IMR-90 (cell line): Measurements from ENCODE around the gene EIF2B4. TPM values are rescaled to one million over a fixed set of nuclear protein-coding genes. Genes with fewer than 3 reads are reported as not detected.

Experiments
- ATAC-seq: fragments of 200-7000 bp; cut with Tn5 transposase; 2 replicates; pipeline ENCODE4 v1.9.1; 2020; ENCODE audit warnings: low read depth, mild to moderate bottlenecking, moderate library complexity
- BruUV-seq: library from RNA; stranded (reverse); fragments of 400-500 nt; replicated peaks from 2 replicates; lab custom pipeline; 2021; lab: Mats Ljungman, UMichigan
- CTCF ChIA-PET: fragments of 300-600 bp; formaldehyde crosslinking; extraction: SDS; loops from one replicate; lab custom pipeline; 2021; ENCODE audit warnings: antibody characterized with exemption; lab: Yijun Ruan, JAX
- POLR2A ChIA-PET: fragments of 300-600 bp; sonication (Branson Sonifier 250); formaldehyde crosslinking; loops from one replicate; lab custom pipeline; 2022; ENCODE audit warnings: antibody characterized with exemption; ENCODE audit not compliant: unreplicated experiment; lab: Charles Lee
- DNase-seq: peaks from one replicate; pipeline ENCODE4 v3.0.0; 2013
- H2AFZ ChIP-seq: replicated peaks from 2 replicates; pipeline ENCODE3; 2013; ENCODE audit warnings: low read length, mild to moderate bottlenecking; ENCODE audit not compliant: poor library complexity
- H2AK5ac ChIP-seq: 2 replicates; pipeline ENCODE4 v1.6.1; 2013; ENCODE audit warnings: low read depth, low read length, inconsistent platforms
- H2AK9ac ChIP-seq: replicated peaks from 2 replicates; pipeline ENCODE3; 2013; ENCODE audit warnings: mild to moderate bottlenecking, low read depth, low read length, moderate library complexity; ENCODE audit not compliant: poor library complexity
- H2BK120ac ChIP-seq: 2 replicates; pipeline ENCODE4 v1.6.1; 2013; ENCODE audit warnings: low read depth, low read length, inconsistent platforms
- H2BK15ac ChIP-seq: 3 replicates; pipeline ENCODE4 v1.6.1; 2013; ENCODE audit warnings: low read depth, low read length, inconsistent platforms
- H2BK20ac ChIP-seq: 2 replicates; pipeline ENCODE4 v1.6.1; 2013; ENCODE audit warnings: low read depth, mild to moderate bottlenecking, inconsistent platforms, low read length, moderate library complexity
- H2BK5ac ChIP-seq: 2 replicates; pipeline ENCODE4 v1.6.1; 2013; ENCODE audit warnings: mild to moderate bottlenecking, low read depth, low read length, inconsistent platforms; ENCODE audit not compliant: poor library complexity, severe bottlenecking
- H3K14ac ChIP-seq: replicated peaks from 2 replicates; pipeline ENCODE4 v1.6.1; 2013; ENCODE audit warnings: low read depth, low read length, inconsistent platforms
- H3K18ac ChIP-seq: 2 replicates; pipeline ENCODE4 v1.6.1; 2013; ENCODE audit warnings: low read depth, low read length, control low read depth
- H3K23ac ChIP-seq: 2 replicates; pipeline ENCODE4 v1.6.1; 2013; ENCODE audit warnings: low read depth, low read length, inconsistent platforms
- H3K27ac ChIP-seq: 2 replicates; pipeline ENCODE4 v1.5.1; 2013; ENCODE audit warnings: mild to moderate bottlenecking, control low read depth, low read length; ENCODE audit not compliant: insufficient read depth
- H3K27me3 ChIP-seq: 2 replicates; pipeline ENCODE4 v1.6.1; 2013; ENCODE audit warnings: low read length; ENCODE audit not compliant: control insufficient read depth, insufficient read depth
- H3K36me3 ChIP-seq: 2 replicates; pipeline ENCODE4 v1.6.1; 2013; ENCODE audit warnings: low read length, mixed read lengths; ENCODE audit not compliant: control insufficient read depth, insufficient read depth
- H3K4ac ChIP-seq: 2 replicates; pipeline ENCODE4 v1.6.1; 2013; ENCODE audit warnings: low read depth, low read length, inconsistent platforms
- H3K4me1 ChIP-seq: 2 replicates; pipeline ENCODE4 v1.6.1; 2013; ENCODE audit warnings: low read length, mixed read lengths; ENCODE audit not compliant: control insufficient read depth, insufficient read depth
- H3K4me2 ChIP-seq: 2 replicates; pipeline ENCODE4 v1.6.1; 2013; ENCODE audit warnings: low read depth, mild to moderate bottlenecking, control low read depth, low read length, moderate library complexity
- H3K4me3 ChIP-seq: 2 replicates; pipeline ENCODE4 v1.5.1; 2013; ENCODE audit warnings: low read depth, mild to moderate bottlenecking, control low read depth, low read length, moderate library complexity; ENCODE audit not compliant: insufficient read depth
- H3K56ac ChIP-seq: 2 replicates; pipeline ENCODE4 v1.6.1; 2013; ENCODE audit warnings: low read length, inconsistent platforms; ENCODE audit not compliant: insufficient read depth; ENCODE audit errors: extremely low read depth
- H3K79me1 ChIP-seq, 2 experiments: 2 replicates each; pipeline ENCODE4 v1.6.1; 2013; ENCODE audit warnings: low read length in 2 of 2, inconsistent platforms in 1 of 2, low read depth in 1 of 2
- H3K9ac ChIP-seq: 2 replicates; pipeline ENCODE4 v1.6.1; 2013; ENCODE audit warnings: low read depth, low read length, control low read depth
- H3K9me1 ChIP-seq: 2 replicates; pipeline ENCODE4 v1.6.1; 2013; ENCODE audit warnings: low read length, inconsistent platforms; ENCODE audit not compliant: insufficient read depth
- H3K9me3 ChIP-seq: 2 replicates; pipeline ENCODE4 v1.6.1; 2013; ENCODE audit warnings: low read length; ENCODE audit not compliant: control insufficient read depth, insufficient read depth
- H4K20me1 ChIP-seq: 2 replicates; pipeline ENCODE4 v1.6.1; 2013; ENCODE audit warnings: low read length, inconsistent platforms; ENCODE audit not compliant: insufficient read depth
- H4K5ac ChIP-seq: 2 replicates; pipeline ENCODE4 v1.6.1; 2013; ENCODE audit warnings: mild to moderate bottlenecking, low read depth, low read length, control low read depth
- H4K8ac ChIP-seq, 2 experiments: 2 replicates each; pipeline ENCODE4 v1.6.1; 2013; ENCODE audit warnings: low read depth in 2 of 2, low read length in 2 of 2, control low read depth in 1 of 2, inconsistent platforms in 1 of 2
- H4K91ac ChIP-seq: 2 replicates; pipeline ENCODE4 v1.6.1; 2013; ENCODE audit warnings: low read depth, low read length, inconsistent platforms; ENCODE audit not compliant: insufficient read depth
- BHLHE40 ChIP-seq: fragments of 150-350 bp; IDR thresholded peaks from 2 replicates; pipeline ENCODE4 v1.6.1; 2016; ENCODE audit warnings: mild to moderate bottlenecking, low read depth, low read length
- CEBPB ChIP-seq: IDR thresholded peaks from 2 replicates; pipeline ENCODE4 v1.6.1; 2012; ENCODE audit warnings: low read depth, low read length, improper control_type of control experiment
- CHD1 ChIP-seq: IDR thresholded peaks from 2 replicates; pipeline ENCODE4 v1.6.1; 2012; ENCODE audit warnings: low read depth, low read length, improper control_type of control experiment
- ELK1 ChIP-seq: fragments of 150-350 bp; IDR thresholded peaks from 2 replicates; pipeline ENCODE4 v1.6.1; 2016; ENCODE audit warnings: low read depth, mild to moderate bottlenecking, low read length, moderate library complexity, borderline replicate concordance
- FOS ChIP-seq: fragments of 150-350 bp; IDR thresholded peaks from 2 replicates; pipeline ENCODE4 v1.6.1; 2016; ENCODE audit warnings: low read depth, low read length
- MAFK ChIP-seq: IDR thresholded peaks from 2 replicates; pipeline ENCODE4 v1.6.1; 2012; ENCODE audit warnings: low read depth, low read length, improper control_type of control experiment
- MAZ ChIP-seq: IDR thresholded peaks from 2 replicates; pipeline ENCODE4 v1.6.1; 2012; ENCODE audit warnings: low read depth, mild to moderate bottlenecking, low read length, improper control_type of control experiment, moderate library complexity, borderline replicate concordance
- MXI1 ChIP-seq: IDR thresholded peaks from 2 replicates; pipeline ENCODE4 v1.6.1; 2012; ENCODE audit warnings: low read depth, mild to moderate bottlenecking, low read length, moderate library complexity, borderline replicate concordance
- NFE2L2 ChIP-seq: fragments of 150-350 bp; IDR thresholded peaks from 2 replicates; pipeline ENCODE4 v1.6.1; 2016; ENCODE audit warnings: low read depth, mild to moderate bottlenecking, low read length
- POLR2A ChIP-seq: IDR thresholded peaks from 2 replicates; pipeline ENCODE4 v1.6.1; 2012; ENCODE audit warnings: mild to moderate bottlenecking, low read depth, low read length
- RAD21 ChIP-seq: IDR thresholded peaks from 2 replicates; pipeline ENCODE4 v1.6.1; 2012; ENCODE audit warnings: low read length, improper control_type of control experiment
- RCOR1 ChIP-seq: IDR thresholded peaks from 2 replicates; pipeline ENCODE4 v1.6.1; 2012; ENCODE audit warnings: mild to moderate bottlenecking, low read length, improper control_type of control experiment; ENCODE audit not compliant: insufficient replicate concordance
- RFX5 ChIP-seq: IDR thresholded peaks from 2 replicates; pipeline ENCODE4 v1.8.0; 2012; ENCODE audit warnings: low read depth, mild to moderate bottlenecking, low read length, moderate library complexity
- SMC3 ChIP-seq: fragments of 150-350 bp; IDR thresholded peaks from 2 replicates; pipeline ENCODE4 v1.6.1; 2016; ENCODE audit warnings: low read depth, mild to moderate bottlenecking, antibody characterized with exemption, low read length, moderate library complexity
- WGBS, 2 experiments: methylation state at CpG; one replicate each; pipeline versions ENCODE4 v1.1.5 to v1.1.7; 2013; ENCODE audit warnings: missing lambda C conversion rate in 2 of 2; ENCODE audit not compliant: insufficient read length in 1 of 2; ENCODE audit errors: extremely low coverage in 2 of 2; 5-methylcytosine and 5-hydroxymethylcytosine counted together
- dilution Hi-C: fragments of 300-500 bp; cut with HindIII; formaldehyde crosslinking; loops from one replicate; pipeline ENCODE4 v1.14.3; 2018; ENCODE audit warnings: low sequenced_read_pairs; ENCODE audit not compliant: unreplicated experiment
- in situ Hi-C: fragments of 300-500 bp; cut with MboI; formaldehyde crosslinking; loops from 3 replicates; pipeline ENCODE4 v1.14.3; 2019; ENCODE audit warnings: low sequenced_read_pairs, inconsistent platforms, mixed read lengths
- intact Hi-C: fragments of 100-400 bp; cut with micrococcal nuclease; formaldehyde crosslinking; loops from 2 replicates; pipeline ENCODE4 v1.10.0; 2022
- polyA plus RNA-seq, 3 experiments: library from polyadenylated mRNA; depleted of rRNA; stranded (reverse); fragments of >200 nt; gene quantifications; 2 replicates each; pipeline ENCODE4 v1.2.3, GENCODE V29; 2012; ENCODE audit warnings: low replicate concordance in 1 of 3
- total RNA-seq: library from RNA; depleted of rRNA; stranded (reverse); fragments of >200 nt; gene quantifications from 2 replicates; pipeline ENCODE4 v1.2.3, GENCODE V29; 2012
- TF ChIP-seq, protein P1 (sequence below): conservative IDR thresholded peaks from 2 replicates; pipeline ENCODE4 v1.5.1; 2012; ENCODE audit warnings: mild to moderate bottlenecking, low read depth, low read length, improper control_type of control experiment
- TF ChIP-seq, protein P2 (sequence below): fragments of 150-350 bp; IDR thresholded peaks from 2 replicates; pipeline ENCODE4 v1.6.1; 2017; ENCODE audit warnings: mild to moderate bottlenecking, antibody characterized with exemption, low read length, low read depth

Gene EIF2B4
- total and polyA plus RNA-seq, 2 of the 4 experiments (the other 2 are of a cell fraction), result 40.3 to 47.9 TPM

DNA sequence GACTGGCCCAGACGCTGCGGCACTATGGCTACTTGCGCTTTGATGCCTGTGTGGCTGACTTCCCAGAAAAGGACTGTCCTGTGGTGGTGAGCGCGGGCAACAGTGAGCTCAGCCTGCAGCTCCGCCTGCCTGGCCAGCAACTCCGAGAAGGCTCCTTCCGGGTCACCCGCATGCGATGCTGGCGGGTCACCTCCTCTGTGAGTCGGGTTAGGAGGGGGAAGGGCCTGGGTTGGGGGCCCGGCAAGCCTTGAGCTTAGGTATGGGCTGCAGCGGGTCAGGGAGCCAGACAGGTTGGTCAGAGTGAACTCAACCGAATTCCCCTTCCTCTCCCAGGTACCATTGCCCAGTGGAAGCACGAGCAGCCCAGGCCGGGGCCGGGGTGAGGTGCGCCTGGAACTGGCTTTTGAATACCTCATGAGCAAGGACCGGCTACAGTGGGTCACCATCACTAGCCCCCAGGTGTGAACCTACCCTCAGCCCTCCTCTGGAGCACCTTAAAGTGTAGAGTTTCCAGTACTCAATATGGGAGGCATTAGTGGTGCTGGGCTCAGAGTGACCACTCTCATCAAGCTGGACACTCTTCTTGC is 5.5 kb upstream of the EIF2B4 start:
- Histone ChIP-seq H4K20me1 (peaks cover 33% of the 10 kb centered on the region; the same call in 1 of the 2 replicates), H2BK15ac (no peak overlapping the region), H3K79me1 (peaks cover 32 to 69% of the 10 kb centered on the region in 2 experiments), H3K56ac (no peak overlapping the region), H2BK20ac (no peak overlapping the region), H2AFZ (no peak overlapping the region), H4K8ac (no peak overlapping the region), H3K9ac (no peak overlapping the region), H3K4me2 (no peak overlapping the region), H3K23ac (no peak overlapping the region), H3K4me3 (no peak overlapping the region), H2AK5ac (no peak overlapping the region), H3K18ac (no peak overlapping the region), H3K27ac (no peak overlapping the region), H4K5ac (no peak overlapping the region), H3K9me1 (peaks cover 5% of the 10 kb centered on the region; the same call in 1 of the 2 replicates), H3K14ac (no peak overlapping the region), H3K9me3 (no peaks in the 10 kb centered on the region), H2BK5ac (no peak overlapping the region), H3K4ac (no peak overlapping the region), H3K4me1 (peaks cover 9% of the 10 kb centered on the region; the same call in 1 of the 2 replicates), H4K91ac (no peak overlapping the region), H3K27me3 (no peaks in the 10 kb centered on the region), H2BK120ac (no peak overlapping the region), H3K36me3 (peaks cover 49% of the 10 kb centered on the region), H2AK9ac (no peak overlapping the region)
- TF ChIP-seq MXI1, result no peak
- TF ChIP-seq, protein P1, sequence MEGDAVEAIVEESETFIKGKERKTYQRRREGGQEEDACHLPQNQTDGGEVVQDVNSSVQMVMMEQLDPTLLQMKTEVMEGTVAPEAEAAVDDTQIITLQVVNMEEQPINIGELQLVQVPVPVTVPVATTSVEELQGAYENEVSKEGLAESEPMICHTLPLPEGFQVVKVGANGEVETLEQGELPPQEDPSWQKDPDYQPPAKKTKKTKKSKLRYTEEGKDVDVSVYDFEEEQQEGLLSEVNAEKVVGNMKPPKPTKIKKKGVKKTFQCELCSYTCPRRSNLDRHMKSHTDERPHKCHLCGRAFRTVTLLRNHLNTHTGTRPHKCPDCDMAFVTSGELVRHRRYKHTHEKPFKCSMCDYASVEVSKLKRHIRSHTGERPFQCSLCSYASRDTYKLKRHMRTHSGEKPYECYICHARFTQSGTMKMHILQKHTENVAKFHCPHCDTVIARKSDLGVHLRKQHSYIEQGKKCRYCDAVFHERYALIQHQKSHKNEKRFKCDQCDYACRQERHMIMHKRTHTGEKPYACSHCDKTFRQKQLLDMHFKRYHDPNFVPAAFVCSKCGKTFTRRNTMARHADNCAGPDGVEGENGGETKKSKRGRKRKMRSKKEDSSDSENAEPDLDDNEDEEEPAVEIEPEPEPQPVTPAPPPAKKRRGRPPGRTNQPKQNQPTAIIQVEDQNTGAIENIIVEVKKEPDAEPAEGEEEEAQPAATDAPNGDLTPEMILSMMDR, result no peak
- no peak for TF ChIP-seq FOS
- no peak for TF ChIP-seq CEBPB
- TF ChIP-seq POLR2A, result no peak
- no peak for TF ChIP-seq NFE2L2
- no peak for TF ChIP-seq ELK1
- TF ChIP-seq MAZ, result no peak
- no peak for TF ChIP-seq CHD1
- no peak for TF ChIP-seq RCOR1
- no peak for TF ChIP-seq MAFK
- TF ChIP-seq SMC3, result no peak
- TF ChIP-seq, protein P2, sequence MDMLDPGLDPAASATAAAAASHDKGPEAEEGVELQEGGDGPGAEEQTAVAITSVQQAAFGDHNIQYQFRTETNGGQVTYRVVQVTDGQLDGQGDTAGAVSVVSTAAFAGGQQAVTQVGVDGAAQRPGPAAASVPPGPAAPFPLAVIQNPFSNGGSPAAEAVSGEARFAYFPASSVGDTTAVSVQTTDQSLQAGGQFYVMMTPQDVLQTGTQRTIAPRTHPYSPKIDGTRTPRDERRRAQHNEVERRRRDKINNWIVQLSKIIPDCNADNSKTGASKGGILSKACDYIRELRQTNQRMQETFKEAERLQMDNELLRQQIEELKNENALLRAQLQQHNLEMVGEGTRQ, result no peak
- TF ChIP-seq RFX5, result no peak
- no peak for TF ChIP-seq BHLHE40
- no peak for TF ChIP-seq RAD21
- WGBS, 2 experiments, result no CpG with 5 or more reads among the region's 20 CpGs
- ATAC-seq, result no peak
- POLR2A ChIA-PET, result no interaction called here
- no TSS peak for BruUV-seq
- DNase-seq, result no peak
- dilution Hi-C loops, result no loop called here
- intact Hi-C loops, result no loop called here
- in situ Hi-C loops, result no loop called here
- CTCF ChIA-PET, result interaction anchor here (0.6 kb wide), 1 partner anchor 309 kb away, joined by 8 read pairs; no protein-coding TSS in a partner anchor
